Effector CD8-positive, alpha-beta T cell (primary cell): ENCODE data around the gene GASK1A.

ENCODE experiments used
- DNase-seq: peaks from one replicate; lab custom pipeline; 2025; lab: John Stamatoyannopoulos, UW

Gene GASK1A

GRCh38 chr3:42982645-42983412 lies 3.7 kb downstream of the GASK1A start:
- no peak for DNase-seq

DNA sequence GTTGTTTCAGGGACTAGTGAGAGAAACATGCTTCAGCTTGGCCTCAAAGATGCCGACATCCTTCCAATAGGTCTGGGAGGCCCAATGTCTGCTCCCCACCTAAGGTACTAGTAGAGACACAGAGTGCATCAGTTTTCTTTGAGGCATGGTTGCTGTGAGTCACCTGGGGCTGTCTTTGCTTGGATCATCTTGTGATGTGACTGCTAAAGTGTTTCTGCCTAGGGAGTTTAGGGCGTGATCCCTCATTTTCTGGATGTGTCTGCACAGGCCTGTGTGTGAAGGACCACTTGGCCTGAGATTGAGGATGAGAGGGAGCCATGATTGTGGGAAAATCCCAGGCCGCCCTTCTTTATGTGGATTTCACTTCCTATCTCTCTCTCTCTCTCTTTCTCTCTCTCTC lies 4.8 kb downstream of the GASK1A start:
- no peak for DNase-seq

GRCh38 chr3:42984701-42985100 lies 5.6 kb downstream of the GASK1A start:
- no peak for DNase-seq

DNA sequence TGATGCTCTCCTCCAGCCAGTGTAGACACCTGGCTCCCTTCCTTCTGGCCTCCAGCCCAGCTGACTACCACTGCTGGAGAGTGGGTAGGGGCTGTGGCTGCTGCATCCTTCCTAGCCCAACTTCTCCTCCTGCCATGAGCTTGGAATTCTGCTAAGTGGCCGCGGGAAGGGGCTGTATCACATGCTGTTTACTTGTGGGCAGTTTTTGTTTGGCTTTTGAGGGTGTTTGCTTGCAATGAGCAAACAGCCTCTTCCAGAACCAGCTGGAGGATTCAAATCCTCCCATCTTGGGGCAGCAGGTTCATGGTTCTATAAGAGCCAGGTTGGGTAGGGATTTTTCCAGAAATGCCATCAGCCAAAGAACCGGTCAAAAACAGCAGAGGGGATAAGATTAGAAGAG lies 9.0 kb downstream of the GASK1A start:
- no peak for DNase-seq

- no peak for DNase-seq
These were observed 9.5 kb downstream of the GASK1A start for GRCh38 chr3:42988566-42988965.

GRCh38 chr3:42991341-42992315 lies 12.5 kb downstream of the GASK1A start:
- no peak for DNase-seq

- DNase-seq: no peak
These were observed 15.5 kb downstream of the GASK1A start for GRCh38 chr3:42994595-42994994.

- no peak for DNase-seq
These were observed 16.9 kb downstream of the GASK1A start for GRCh38 chr3:42996021-42996420.

- DNase-seq: no peak
These were observed 17.5 kb downstream of the GASK1A start for GRCh38 chr3:42996633-42997075.

DNA sequence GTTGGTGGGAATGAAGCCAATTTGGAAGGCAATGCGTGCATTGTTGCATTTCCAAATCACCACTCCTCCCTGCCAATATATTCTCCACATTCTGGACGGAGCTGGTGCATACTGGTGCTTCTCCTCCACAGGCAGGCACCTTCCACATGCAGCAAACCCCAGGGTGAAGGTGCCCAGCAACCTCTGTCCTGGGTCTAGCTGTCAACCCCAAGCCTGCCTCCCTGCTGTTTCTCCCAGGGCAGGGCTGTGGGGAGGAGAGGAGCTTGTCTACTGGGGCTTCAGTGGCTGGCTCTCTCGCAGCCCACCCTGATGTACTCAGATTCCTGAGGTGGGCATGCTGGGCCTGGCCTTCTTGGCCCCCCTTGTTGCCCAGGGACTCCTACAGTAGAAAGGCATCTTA lies 20.1 kb downstream of the GASK1A start:
- no peak for DNase-seq

- no peak for DNase-seq
These were observed 20.5 kb downstream of the GASK1A start for GRCh38 chr3:42999632-43000031.

DNA sequence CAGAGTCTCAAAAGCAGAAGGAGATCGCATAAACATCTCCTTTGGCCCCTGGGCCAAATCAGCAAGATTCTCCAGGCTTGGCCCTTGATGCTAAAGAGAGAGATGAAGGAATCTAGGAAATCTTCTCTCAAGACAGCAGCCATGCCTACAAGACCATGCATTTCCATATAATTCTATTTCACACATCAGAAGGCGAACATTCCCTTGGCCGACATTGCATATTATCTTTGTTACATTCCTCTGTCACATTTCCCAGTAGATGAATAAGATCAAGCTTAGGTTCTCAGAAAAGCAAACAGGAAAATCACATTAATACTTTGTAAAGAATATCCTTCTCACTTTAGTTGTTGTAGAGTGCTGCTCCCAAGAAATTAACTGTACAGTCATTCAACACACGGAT lies 21.3 kb downstream of the GASK1A start:
- DNase-seq: no peak

- no peak for DNase-seq
These were observed 22.0 kb downstream of the GASK1A start for GRCh38 chr3:43001094-43001553.

GRCh38 chr3:43001556-43002121 lies 22.5 kb downstream of the GASK1A start:
- DNase-seq: no peak

DNA sequence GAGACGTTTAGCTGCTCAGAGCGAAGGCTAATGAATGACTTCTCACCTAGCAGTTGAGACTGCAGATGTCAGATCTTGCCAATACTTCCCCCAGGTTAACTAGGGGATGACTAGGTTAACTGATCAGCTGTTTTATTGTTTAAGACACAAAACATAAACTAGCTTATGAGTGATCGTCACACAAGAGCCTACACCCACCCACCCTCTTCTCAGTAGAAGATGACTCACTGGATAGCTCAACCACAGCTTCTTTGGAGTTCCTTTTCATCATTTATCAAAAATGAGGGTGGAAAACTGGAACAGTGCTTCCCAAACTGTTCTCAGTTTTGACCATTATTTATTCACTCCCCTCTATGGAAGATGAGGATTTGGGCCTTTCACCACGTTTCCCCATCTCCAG lies 25.2 kb downstream of the GASK1A start:
- no peak for DNase-seq

- no peak for DNase-seq
These were observed 26.1 kb downstream of the GASK1A start for GRCh38 chr3:43005253-43005652.

- no peak for DNase-seq
These were observed 26.9 kb downstream of the GASK1A start for GRCh38 chr3:43005981-43006380.

- DNase-seq: no peak
These were observed 27.7 kb downstream of the GASK1A start for GRCh38 chr3:43006825-43007224.

- no peak for DNase-seq
These were observed 30.4 kb downstream of the GASK1A start for GRCh38 chr3:43009547-43009946.

DNA sequence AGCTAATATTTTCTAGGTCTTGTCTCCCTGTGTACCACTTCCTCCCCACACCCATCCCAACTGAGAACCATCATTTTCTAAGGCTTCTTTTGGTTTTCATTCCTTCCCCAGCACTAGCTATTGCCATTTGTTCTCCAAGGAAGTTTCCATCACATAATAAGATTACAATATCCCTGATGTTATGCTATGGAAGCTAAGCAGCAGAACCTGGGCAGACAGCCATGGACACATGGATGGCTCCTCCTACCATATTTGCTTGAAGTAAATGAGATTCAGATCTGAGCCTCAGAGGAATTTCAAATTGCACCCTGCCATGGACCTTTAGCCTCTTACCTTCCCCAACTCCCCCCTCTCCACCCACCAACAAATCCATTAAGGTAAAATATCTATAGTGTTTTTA lies 31.5 kb downstream of the GASK1A start:
- no peak for DNase-seq

GRCh38 chr3:43011638-43012037 lies 32.5 kb downstream of the GASK1A start:
- DNase-seq: no peak

GRCh38 chr3:43012174-43012573 lies 33.1 kb downstream of the GASK1A start:
- DNase-seq: no peak
